GM19463 (cell line): ENCODE results near the gene PDE3B.
"Not testable (repeated sequence)": the region's sequence is repeated elsewhere in the genome, so short reads cannot be mapped to it uniquely, and the experiment has no call there.

Source experiments
- ATAC-seq: cut with Tn5 transposase; IDR thresholded peaks from one replicate; pipeline ENCODE4 v1.9.1; 2021; ENCODE audit warnings: mild to moderate bottlenecking, moderate library complexity; ENCODE audit not compliant: unreplicated experiment

PDE3B gene

DNA sequence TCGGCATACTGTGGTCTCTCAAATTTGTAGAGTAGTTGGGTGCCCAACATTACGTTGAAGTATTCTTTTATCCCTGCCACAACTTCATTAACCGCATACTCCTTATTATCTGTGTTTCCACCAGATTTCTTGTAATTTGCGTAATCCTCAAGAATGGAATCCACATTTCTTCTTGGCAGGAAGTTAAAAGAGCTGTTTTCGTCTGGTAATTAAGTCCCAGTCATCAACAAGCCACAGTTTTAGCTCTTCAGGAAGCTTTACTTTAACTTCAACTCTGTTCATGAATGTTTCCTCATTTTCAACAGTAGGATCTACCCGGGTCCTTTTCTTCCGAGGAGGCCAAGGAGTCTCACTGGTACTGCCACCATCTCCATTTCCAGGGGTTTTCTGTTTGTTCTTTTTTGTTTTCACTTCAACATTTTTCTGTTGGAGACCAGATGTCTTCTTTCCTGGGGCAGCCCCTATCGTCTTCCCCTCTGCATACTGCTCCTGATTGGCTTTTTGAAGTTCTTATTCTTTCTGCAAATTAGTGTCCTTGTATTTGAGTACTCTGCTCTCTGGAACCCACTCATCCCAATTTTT is 30.3 kb downstream of the PDE3B start:
- no peak for ATAC-seq

DNA sequence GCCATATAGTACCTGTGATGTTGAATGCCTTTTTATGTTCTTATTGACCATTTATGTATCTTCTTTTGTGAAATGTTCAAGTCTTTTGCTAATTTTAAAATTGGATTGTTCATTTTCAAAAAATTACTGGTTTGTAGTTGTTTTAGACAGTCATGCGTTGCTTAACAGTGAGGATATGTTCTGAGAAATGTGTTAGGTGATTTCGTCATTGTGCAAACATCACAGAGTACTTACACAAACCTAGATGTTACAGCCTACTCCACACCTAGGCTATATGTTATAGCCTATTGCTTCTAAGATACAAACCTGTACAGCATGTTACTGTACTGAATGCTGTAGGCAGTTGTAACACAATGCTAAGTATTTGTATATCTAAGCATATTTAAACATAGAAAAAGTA is 32.5 kb downstream of the PDE3B start:
- no peak for ATAC-seq

DNA sequence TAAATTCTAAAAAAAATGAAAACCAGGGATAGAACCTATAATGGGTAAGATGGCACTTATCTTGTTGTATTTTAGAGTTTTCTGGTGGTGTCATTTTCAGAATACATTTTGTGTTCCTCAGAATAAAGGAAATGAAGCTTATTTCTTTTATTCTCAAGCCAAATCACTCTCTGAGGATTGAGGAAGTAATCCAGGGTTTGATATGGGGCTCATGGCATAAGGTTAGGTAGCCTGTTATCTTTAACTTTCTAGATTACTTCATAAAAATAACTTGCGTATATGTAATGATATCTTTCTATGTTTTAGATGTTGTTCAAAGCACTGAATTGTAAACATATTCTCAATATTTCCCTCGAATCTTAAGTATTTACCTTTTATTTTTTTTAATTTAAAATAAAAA is 33.5 kb downstream of the PDE3B start:
- no peak for ATAC-seq

DNA sequence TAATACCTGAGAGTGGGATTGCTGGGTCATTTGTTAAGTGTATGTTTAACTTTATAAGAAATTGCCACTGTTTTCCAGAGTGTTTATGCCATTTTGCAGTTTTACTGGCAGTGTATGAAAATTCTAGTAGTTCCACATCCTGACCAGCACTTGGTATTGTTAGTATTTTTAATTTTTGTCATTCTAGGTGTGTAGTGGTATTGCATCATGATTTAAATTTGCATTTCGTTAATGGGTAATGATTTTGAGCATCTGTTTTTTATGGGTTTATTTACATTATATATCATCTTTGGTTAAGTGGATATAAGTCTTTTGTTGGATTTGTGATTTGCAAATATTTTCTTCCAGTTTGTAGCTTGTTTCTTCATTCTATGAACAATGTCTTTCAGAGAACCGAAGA is 34.7 kb downstream of the PDE3B start:
- ATAC-seq, result no peak

GRCh38 chr11:14679662-14680061 is 36.1 kb downstream of the PDE3B start:
- no peak for ATAC-seq

DNA sequence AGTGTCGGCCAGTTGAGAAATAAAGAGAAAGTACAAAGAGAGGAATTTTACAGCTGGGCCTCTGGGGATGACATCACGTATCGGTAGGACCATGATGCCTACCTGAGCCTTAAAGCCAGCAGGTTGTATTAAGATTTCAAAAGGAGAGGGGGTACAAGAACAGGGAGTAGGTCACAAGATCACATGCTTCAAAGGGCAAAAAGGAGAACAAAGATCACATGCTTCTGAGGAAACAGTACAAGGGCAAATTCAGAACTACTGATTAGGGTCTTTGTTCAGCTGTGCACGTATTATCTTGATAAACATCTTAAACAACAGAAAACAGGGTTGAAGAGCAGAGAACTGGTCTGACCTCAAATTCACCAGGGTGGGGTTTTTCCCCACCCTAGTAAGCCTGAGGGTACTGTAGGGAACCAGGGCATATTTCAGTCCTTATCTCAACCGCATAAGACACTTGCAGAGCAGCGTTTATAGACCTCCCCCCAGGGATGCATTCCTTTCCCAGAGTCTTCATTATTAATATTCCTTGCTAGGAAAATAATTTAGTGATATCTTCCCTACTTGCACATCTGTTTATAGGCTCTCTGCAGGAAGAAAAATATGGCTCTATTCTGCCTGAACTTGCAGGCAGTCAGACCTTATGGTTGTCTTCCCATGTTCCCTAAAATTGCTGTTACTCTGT is 40.8 kb downstream of the PDE3B start:
- ATAC-seq, result not testable (repeated sequence)

DNA sequence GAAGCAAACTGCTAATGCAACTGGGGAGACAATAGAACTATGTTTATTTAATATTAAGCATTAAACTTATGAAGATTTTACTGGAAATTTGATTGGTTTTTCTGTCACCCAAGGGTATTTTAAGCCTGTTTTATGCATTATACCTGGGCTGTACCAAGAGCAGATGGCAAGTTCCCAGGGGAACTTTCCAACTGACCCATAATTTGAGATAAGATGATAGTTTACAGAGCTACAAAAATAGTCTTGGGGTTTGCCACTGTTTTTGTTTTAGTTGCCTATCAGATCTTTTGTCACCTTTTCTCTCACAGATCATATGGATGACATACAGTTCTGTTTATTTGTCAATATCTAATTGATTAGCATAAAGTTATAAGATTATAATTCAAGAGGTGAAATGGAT is 43.9 kb downstream of the PDE3B start:
- no peak for ATAC-seq

DNA sequence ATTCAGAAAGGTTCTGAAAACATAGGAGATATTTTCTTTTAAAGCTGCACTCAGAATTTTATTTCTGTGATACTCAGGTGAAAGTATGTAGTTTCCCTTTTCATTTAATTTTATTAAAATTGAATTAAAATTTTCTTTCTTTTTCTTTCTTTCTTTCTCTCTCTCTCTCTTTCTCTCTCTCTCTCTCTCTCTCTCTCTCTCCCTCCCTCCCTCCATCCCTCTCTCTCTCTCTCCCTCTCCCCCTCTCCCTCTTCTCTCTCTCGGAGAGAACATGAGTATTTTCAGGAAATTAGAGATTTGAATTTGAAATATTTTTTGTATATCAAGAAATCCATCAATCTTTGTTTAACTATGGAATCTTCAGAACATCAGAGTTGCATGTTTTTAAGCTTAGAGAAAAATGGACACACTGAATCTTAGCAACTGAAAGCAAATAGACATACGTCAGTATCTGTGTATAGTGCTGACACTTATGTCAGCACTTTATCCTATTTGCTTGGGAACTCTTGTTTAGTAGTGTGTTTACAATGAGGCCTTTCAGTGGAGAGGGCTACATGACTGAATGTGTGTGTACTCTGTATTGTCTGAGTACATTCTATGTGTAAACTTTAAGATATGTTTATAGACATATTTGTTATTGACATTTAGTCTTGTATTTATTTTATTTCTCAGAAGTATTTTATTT is 44.5 kb downstream of the PDE3B start:
- no peak for ATAC-seq

GRCh38 chr11:14695656-14696055 is 52.1 kb downstream of the PDE3B start:
- not testable (repeated sequence) for ATAC-seq

GRCh38 chr11:14698771-14699170 is 55.2 kb downstream of the PDE3B start:
- no peak for ATAC-seq

GRCh38 chr11:14700593-14700992 is 57.0 kb downstream of the PDE3B start:
- no peak for ATAC-seq

GRCh38 chr11:14702760-14703159 is 59.2 kb downstream of the PDE3B start:
- no peak for ATAC-seq

- ATAC-seq, result no peak
Measured at GRCh38 chr11:14703731-14704130, 60.1 kb downstream of the PDE3B start.

DNA sequence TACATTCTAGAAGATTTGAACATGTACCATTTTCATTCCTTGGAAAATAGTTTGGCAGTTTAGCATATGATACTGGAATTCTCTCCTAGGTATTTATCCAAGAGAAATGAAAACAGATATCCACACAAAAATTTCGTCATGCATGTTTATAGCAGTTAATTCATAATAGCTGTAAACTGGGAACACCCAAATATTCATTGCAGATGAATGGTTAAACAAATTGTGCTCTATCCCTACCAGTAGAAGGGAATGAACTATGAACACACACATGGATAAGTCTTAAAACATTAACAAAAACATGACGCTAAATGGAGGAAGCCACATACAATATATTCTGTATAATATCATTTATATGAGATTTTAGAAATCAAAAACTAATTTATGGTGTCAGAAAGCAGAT is 61.5 kb downstream of the PDE3B start:
- ATAC-seq, result no peak

DNA sequence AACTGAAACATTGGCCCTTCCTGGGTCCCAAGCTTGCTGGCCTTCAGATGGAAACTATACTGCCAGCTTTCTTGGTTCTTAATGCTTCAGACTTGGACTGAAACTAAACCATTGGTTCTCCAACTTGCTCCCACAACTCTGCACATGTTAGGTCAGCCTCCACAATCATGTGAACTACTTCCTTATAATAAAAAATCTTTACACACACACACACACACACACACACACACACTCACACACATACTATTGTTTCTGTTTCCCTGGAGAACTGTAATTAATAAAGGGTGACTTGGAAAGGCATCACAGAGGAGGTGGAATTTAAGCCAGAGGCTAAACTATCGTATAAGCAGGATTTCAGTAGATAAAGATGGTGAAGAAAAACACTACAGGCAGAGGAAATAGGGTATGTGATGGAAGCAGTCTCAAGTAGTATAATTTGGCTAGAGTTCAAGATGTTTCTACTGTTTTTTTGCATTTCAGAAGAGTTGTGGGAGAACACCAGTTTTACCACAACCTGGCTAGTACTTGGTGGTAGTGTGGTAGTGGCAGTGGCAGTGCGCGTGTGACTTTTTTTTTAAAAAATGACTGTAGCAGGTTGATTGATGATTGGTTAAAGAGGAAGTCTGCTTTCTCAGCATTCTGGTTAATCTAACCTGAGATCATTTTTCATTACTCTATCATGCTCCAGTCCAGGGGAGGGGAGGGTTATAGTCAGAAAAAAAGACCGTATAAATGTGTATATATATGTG is 70.1 kb downstream of the PDE3B start:
- no peak for ATAC-seq

DNA sequence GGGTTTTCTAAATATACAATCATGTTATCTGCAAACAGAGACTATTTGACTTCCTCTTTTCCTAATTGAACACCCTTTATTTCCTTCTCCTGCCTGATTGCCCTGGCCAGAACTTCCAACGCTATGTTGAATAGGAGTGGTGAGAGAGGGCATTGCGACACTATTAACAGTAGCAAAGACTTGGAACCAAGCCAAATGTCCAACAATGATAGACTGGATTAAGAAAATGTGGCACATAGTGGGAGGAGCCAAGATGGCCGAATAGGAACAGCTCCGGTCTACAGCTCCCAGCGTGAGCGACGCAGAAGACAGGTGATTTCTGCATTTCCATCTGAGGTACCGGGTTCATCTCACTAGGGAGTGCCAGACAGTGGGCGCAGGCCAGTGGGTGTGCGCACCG is 72.1 kb downstream of the PDE3B start:
- ATAC-seq, result not testable (repeated sequence)

DNA sequence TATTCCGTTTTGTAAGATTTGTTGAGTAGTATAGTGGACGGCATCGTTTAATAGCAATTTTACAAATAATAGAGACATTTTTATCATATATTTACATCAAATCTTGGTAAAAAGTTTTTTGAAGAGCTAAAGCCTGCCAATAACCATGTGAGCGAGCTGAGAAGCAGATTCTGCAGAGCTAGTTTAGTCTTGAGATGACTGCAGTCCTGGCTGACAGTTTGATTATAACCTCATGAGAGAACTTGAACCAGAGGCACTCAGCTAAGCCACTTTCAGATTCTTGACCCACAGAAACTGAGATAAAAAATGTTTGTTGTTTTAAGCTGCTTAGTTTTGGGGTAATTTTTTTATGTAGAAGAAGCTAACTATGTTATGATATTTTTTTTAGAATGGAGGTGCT is 78.9 kb downstream of the PDE3B start:
- no peak for ATAC-seq

DNA sequence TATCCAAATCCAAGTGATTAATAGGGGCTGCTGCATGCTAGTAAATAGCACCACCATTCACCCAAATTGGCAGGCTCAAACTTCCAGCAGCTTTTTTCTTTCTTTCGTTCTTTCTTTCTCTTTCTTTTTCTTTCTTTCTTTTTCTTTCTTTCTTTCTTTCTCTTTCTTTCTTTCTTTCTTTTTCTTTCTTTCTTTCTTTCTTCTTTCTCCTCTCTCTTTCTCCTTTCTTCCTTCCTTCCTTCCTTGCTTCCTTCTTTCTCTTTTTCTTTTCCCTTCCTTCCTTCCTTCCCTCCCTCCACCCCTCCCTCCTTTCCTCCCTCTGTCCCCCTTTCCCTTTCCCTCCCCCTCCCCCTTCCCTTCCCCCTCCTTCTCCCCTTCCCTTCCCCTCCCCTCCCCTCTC is 81.5 kb downstream of the PDE3B start:
- no peak for ATAC-seq

GRCh38 chr11:14727215-14727614 is 83.6 kb downstream of the PDE3B start:
- ATAC-seq, result no peak

DNA sequence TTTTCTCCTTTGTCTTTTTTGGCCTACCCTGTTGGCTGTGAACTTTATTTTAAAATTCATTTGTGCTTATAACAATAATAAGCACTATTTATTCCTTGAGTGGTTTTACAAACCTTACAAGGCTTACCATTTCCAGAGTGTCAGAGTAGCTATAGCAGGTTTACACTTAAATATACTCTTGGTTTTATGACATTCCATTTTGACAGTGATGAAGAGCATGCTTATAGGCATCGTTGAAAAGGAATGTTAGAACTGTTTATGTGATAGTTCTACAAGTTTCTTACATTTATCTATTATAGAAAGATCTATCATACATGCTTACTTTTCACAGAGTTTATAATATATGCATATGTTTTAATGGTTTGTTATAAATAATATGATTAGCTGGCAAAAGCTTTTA is 84.1 kb downstream of the PDE3B start:
- ATAC-seq, result no peak

DNA sequence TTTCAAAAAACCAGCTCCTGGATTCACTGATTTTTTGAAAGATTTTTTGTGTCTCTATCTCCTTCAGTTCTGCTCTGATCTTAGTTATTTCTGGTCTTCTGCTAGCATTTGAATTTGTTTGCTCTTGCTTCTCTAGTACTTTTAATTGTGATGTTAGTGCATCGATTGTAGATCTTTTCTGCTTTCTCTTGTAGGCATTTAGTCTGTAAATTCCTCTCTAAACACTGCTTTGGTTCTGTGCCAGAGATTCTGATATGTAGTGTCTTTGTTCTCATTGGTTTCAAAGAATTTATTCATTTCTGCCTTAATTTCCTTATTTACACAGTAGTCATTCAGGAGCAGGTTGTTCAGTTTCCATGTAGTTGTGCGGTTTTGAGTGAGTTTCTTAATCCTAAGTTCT is 96.9 kb downstream of the PDE3B start:
- ATAC-seq, result not testable (repeated sequence)

- no peak for ATAC-seq
Measured at GRCh38 chr11:14741195-14741594, 97.6 kb downstream of the PDE3B start.
